ENCODE results near the gene ATP8B4.

DNA sequence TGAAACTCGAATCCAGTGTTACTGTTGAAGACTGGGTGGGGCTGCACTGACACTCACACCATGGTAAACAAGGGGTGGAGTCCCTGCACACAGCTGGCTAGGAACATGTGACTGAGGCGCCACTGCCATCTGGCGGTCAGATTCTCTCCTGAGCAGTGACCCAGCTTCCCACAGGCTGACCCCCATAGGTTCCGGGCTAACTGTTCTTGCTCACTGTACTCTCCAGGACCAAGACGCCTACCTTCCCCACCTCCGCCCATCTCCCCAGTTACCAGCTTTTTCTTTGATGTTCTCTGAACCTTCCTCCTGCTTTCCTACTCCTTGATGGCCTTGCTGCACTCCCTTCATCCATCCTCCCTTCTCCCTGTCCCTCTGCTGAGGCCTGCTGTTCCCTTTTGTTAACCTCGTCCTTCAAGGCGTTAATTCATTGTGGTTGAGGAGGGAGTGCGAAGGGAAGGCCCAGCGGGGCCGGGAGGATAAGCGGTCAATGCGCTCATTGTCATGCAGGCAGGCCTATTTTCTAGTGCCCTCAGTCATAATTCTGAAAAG is 115.2 kb downstream of the ATP8B4 start:
- TF ChIP-seq, protein P1, sequence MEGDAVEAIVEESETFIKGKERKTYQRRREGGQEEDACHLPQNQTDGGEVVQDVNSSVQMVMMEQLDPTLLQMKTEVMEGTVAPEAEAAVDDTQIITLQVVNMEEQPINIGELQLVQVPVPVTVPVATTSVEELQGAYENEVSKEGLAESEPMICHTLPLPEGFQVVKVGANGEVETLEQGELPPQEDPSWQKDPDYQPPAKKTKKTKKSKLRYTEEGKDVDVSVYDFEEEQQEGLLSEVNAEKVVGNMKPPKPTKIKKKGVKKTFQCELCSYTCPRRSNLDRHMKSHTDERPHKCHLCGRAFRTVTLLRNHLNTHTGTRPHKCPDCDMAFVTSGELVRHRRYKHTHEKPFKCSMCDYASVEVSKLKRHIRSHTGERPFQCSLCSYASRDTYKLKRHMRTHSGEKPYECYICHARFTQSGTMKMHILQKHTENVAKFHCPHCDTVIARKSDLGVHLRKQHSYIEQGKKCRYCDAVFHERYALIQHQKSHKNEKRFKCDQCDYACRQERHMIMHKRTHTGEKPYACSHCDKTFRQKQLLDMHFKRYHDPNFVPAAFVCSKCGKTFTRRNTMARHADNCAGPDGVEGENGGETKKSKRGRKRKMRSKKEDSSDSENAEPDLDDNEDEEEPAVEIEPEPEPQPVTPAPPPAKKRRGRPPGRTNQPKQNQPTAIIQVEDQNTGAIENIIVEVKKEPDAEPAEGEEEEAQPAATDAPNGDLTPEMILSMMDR (IDR thresholded peaks at IDR 0.05; ENCODE audit: borderline replicate concordance, extremely low read depth, low read length, poor library complexity, severe bottlenecking), result peak; percentile 72
- no peak for TF ChIP-seq EZH2 (IDR thresholded peaks at IDR 0.05; ENCODE audit: borderline replicate concordance, low read depth, low read length, severe bottlenecking)

Measured in DND-41 (cell line).